Urinary bladder (tissue), 4 donors: ENCODE measurements around the gene HOXB3. TPM values are rescaled to one million over a fixed set of nuclear protein-coding genes. Genes with fewer than 3 reads are reported as not detected.

ENCODE experiments used
- DNase-seq: peaks from one replicate; pipeline ENCODE4 v3.0.0-alpha.2; 2015; ENCODE audit errors: extremely low spot score
- H3K27ac ChIP-seq: one replicate; pipeline ENCODE4 v1.5.1; 2013; ENCODE audit warnings: low read depth, mild to moderate bottlenecking, moderate library complexity
- H3K36me3 ChIP-seq: one replicate; pipeline ENCODE4 v1.6.1; 2013; ENCODE audit warnings: mild to moderate bottlenecking, moderate library complexity; ENCODE audit not compliant: insufficient read depth
- H3K4me1 ChIP-seq: one replicate; pipeline ENCODE4 v1.6.1; 2013; ENCODE audit warnings: mild to moderate bottlenecking, moderate library complexity; ENCODE audit not compliant: insufficient read depth
- H3K4me3 ChIP-seq: one replicate; pipeline ENCODE4 v1.5.1; 2013; ENCODE audit warnings: low read depth, low read length
- WGBS: extraction: QIAGEN DNeasy Blood & Tissue Kit; methylation state at CpG from one replicate; pipeline ENCODE4 v1.1.7; 2013; 5-methylcytosine and 5-hydroxymethylcytosine counted together
- polyA plus RNA-seq: library from polyadenylated mRNA; stranded (reverse); fragments of 200-250 nt; gene quantifications from one replicate; pipeline ENCODE4 v1.2.3, GENCODE V29; 2013
- total RNA-seq: library from RNA; depleted of rRNA; stranded (reverse); fragments of >200 nt; gene quantifications from one replicate; pipeline ENCODE4 v1.2.3, GENCODE V29; 2014
- donor health status: healthy with polysubstance abuse.
- donor health status: healthy.

HOXB3 gene
- total and polyA plus RNA-seq, 2 donors = 6.1 to 10.8 TPM

DNA sequence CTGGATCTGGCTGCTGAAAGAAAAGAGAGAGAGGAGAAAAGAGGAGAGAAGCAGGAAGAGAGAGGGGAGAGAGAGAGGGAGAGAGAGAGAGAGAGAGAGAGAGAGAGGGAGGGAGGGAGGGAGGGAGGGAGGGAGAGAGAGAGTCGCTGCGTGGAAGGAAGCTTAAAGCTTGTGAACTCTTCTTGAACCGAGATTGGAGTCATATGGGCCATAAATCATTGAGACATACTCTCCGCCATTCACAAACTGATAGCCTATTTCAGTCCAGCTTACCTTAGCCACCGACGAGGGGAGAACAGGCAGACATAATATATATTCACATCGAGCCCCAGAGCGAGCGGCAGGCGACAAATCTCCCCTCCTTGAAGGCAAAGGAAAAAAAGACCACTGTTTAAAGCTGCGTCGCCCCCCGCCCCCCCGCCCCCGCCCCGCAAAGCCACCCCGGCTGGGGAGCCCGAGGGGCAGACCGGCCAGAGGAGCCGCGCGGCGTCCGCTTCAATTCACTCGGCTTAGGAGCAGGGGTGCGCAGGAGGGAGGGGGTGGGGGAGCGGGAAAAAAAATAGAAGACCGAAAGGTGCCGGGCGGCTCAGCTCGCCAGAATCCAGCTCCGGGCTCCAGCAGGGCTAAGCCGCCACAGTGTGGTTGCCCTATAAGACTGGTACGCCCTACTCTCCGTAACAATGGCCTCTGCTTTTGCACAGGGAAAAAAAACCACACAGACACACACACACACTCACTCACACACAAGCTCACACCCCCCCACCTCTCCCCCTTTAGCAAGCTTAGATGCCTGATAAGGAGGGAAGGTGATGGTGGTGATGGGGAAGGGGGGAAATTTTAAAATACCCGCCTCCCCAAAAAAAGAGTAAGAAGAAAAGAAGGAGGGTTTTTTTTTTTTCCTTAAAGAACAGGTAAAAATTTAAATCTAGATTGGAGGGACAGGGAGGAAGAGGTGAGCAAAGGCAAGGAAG lies 34.5 kb downstream of the HOXB3 start:
- Histone ChIP-seq H3K4me1 (peaks cover 2% of the 10 kb centered on the region), H3K36me3 (no peaks in the 10 kb centered on the region), H3K4me3 (peak overlapping the region; percentile 20), H3K27ac (peak overlapping the region; percentile 46)
- WGBS = 13% methylated on average over 36 of the region's 36 CpGs
- peak; percentile 92 for DNase-seq

DNA sequence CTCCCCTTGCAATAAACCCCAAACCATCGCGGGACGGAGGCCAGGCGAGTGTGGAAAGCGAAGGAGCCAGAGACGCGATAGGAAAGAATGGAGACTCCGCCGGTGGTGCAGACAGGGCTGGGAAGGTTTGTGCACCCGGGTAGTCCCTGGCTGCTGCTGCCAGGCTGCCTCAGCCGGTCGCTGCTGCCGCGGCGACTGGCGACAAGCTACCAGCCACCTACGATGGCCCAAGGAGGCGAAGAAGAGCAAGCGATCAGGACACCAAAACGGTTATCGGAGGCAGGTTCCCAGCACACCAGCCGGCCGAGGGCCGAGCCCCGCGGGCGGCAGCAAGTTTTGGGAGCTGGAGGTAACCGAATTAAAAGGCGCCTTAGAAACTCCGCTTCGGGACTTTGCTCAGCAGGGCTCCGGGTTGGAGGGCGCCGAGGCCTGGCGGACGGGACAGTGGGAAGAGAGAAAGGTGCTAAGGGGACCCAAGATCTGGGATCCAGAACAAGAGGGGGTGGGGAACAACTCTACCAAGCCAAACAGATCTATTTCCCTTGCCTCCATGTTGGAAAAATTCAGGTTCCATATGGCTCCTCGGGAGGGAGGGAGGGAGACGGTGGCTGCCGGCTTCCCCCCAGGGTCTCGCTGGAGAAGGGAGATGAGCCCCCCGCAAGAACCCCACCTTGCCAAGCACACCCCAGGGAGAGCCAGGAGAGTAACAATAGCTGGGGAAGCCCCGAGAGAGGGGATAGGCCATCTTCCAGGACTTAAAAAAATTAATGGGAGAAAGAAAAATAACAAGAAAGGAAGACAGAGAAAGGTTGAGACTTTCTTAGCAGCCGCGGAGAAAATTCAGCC lies 35.4 kb downstream of the HOXB3 start:
- Histone ChIP-seq H3K36me3 (no peaks in the 10 kb centered on the region), H3K27ac (no peak overlapping the region), H3K4me3 (no peak overlapping the region), H3K4me1 (peaks cover 2% of the 10 kb centered on the region)
- 39% methylated on average over 44 of the region's 44 CpGs for WGBS
- no peak for DNase-seq

DNA sequence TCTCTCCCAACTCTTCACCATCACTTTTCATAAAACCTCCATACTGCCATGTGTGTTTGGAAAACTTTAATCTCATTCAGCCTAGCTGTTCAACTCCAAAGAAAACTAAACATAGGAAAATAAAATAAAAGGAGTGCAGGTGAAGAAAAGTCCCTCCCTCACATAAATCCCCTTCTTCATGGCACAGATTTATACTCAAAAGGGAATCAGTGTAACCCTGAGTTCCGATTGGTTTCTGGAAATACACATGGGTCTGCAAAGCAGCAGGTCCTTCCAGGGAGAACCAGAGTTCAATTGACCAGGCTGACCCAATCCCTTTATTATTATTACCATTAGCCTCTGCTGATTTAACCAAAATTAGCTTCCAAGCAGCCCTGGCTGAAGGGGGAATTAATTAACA lies 36.2 kb downstream of the HOXB3 start:
- peaks cover 2% of the 10 kb centered on the region for H3K4me1 ChIP-seq
- WGBS = 74% methylated on average over 1 of the region's 1 CpG
- no peaks in the 10 kb centered on the region for H3K36me3 ChIP-seq
- no peak overlapping the region for H3K4me3 ChIP-seq
- no peak overlapping the region for H3K27ac ChIP-seq
- DNase-seq = no peak

DNA sequence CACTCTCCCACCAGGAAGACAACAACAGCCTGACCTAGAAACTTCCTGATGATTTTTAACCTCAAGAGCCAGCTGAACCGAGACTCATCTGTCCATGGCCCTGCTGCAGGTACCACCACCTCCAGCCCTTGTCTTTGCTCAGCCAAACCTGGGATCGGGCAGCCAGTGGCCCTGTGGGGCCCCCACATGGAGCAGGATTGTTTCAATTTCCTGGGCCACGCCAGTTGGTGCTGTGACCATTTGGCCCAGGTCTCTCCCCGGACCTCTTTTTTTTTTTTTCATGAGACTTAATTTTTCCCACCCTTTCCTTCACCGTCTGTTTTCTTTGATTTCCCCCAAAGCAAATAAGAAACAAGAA lies 36.9 kb downstream of the HOXB3 start:
- H3K4me3 ChIP-seq = no peak overlapping the region
- no peak overlapping the region for H3K27ac ChIP-seq
- H3K4me1 ChIP-seq = peaks cover 2% of the 10 kb centered on the region
- no peak for DNase-seq
- no peaks in the 10 kb centered on the region for H3K36me3 ChIP-seq
- WGBS = 81% methylated on average over 5 of the region's 5 CpGs

DNA sequence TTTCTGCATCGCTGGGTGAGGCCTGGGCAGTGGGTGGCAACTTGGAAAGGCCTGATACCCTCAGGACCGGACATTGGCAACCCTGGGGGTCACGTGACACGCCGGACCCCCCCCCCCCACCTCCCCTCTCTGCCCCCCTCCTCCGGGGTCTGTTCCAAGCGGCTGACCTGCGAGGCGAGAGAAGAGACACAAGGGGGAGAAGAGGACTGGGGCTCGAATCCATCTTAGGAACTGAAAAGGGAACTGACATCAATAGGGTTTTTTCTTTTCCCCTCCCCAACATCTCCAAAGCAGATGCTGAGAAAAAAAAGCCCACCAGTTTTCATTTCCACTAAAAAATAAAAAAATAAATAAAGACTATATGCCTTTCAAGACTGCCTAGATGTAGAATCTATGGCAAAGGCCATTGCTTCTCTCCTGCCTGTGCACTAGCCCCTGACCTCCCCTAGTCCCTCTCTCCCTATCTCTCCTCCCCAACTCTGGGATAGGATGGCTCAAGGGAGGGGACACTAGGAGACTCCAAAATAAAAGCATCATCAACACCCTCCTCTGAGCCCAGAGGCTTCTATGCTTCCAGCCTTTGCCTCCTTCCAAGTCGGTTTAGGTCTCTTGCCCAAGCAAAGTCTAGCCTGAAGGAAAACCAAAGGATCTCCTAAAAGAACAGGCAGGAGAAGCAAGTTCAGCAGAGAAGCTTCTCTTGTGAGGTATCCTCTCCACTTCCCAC lies 37.4 kb downstream of the HOXB3 start:
- H3K36me3 ChIP-seq = no peaks in the 10 kb centered on the region
- H3K27ac ChIP-seq = no peak overlapping the region
- peaks cover 2% of the 10 kb centered on the region for H3K4me1 ChIP-seq
- WGBS = 49% methylated on average over 11 of the region's 11 CpGs
- H3K4me3 ChIP-seq = no peak overlapping the region
- DNase-seq = no peak

DNA sequence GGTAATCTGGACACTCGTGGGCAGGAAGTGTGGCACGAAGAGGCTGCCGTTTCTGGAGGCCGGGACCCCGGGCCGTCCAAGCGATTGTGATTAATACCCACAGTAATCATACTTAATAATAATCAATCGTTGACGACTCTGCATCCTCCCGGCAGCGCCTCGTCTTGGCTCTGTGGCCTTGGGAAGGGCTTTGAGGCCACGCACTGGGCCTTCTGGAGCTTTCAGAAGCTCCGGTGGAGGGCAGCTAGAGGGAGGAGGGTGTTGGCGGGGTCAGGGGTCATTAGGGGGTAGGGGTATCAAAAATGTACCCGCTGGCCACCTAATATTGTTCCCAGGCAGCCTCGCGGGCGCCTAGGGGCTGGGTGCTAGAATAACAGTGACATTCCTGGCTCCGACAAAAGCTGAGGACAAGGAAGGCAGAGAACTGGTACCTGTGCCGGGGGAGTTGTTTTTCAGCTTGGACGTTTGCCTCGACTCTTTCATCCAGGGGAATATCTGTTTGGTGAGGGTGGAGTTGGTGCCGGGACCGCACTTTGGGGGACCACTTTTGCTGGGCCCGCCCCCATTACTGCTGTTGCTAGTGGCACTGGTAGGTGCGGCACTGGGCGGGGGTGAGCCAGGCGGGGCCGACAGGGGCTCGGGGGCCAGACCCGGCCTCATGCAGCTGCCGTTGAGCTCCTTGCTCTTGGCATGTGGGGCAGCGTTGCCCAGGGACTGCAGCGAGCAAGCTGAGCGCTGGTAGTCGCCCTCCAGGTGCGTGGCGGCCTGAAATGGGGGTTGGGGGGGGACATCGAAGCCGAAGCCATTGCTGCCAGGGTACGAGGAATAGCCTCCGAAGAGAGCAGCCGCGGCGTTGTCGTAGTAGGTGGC lies 38.2 kb downstream of the HOXB3 start:
- no peaks in the 10 kb centered on the region for H3K36me3 ChIP-seq
- H3K4me1 ChIP-seq = peaks cover 2% of the 10 kb centered on the region
- no peak overlapping the region for H3K4me3 ChIP-seq
- DNase-seq = no peak
- WGBS = 68% methylated on average over 47 of the region's 47 CpGs
- H3K27ac ChIP-seq = no peak overlapping the region

DNA sequence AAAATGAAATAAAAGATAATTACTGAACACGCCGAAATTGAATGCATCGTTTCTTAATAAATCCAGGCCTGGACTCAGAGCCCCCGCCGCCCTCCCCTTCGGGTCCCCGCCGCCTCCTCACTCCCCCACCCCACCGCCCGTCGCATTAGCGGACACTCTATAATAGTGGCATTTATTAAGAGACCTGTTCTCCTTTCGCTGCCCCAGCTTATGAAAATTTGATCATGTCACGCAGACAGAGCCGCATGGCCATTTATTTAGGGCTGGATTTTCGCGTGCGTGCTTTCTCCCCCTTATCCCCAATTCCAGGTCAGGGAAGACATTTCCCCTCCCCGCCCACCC lies 38.9 kb downstream of the HOXB3 start:
- Histone ChIP-seq H3K4me1 (peaks cover 2% of the 10 kb centered on the region), H3K4me3 (no peak overlapping the region), H3K36me3 (no peaks in the 10 kb centered on the region), H3K27ac (no peak overlapping the region)
- WGBS = 48% methylated on average over 19 of the region's 19 CpGs
- no peak for DNase-seq

DNA sequence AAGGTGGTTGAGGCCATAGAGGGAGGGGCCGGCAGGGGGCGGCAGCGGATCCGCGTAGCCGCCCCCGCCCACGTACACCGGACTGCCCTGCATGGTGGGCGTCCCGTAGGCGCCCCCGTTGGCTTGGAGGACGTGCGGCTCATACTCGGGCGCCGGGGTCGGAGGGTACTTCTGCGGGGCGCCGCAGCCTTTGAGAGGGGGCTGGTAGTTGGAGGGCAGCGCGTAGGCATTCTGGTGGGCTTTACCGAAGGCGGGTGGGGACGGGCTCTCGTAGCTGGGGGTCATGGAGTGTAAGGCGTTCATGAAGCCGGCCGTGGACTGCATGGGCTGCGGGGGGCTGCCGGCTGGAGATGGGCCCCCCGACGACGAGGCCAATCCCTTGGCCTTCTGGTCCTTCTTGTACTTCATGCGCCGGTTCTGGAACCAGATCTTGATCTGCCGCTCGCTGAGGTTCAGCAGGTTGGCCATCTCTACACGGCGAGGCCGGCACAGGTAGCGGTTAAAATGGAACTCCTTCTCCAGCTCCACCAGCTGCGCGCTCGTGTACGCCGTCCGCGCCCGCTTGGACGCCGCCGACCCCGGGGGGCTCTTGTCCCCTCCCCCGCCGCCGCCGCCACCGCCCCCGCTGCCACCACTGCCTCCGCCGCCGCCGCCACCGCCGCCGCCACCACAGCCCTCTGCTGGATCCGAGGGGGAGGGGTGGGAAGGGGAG lies 39.4 kb downstream of the HOXB3 start:
- Histone ChIP-seq H3K4me3 (no peak overlapping the region), H3K27ac (no peak overlapping the region), H3K4me1 (peaks cover 2% of the 10 kb centered on the region), H3K36me3 (no peaks in the 10 kb centered on the region)
- no peak for DNase-seq
- WGBS = 44% methylated on average over 70 of the region's 70 CpGs

DNA sequence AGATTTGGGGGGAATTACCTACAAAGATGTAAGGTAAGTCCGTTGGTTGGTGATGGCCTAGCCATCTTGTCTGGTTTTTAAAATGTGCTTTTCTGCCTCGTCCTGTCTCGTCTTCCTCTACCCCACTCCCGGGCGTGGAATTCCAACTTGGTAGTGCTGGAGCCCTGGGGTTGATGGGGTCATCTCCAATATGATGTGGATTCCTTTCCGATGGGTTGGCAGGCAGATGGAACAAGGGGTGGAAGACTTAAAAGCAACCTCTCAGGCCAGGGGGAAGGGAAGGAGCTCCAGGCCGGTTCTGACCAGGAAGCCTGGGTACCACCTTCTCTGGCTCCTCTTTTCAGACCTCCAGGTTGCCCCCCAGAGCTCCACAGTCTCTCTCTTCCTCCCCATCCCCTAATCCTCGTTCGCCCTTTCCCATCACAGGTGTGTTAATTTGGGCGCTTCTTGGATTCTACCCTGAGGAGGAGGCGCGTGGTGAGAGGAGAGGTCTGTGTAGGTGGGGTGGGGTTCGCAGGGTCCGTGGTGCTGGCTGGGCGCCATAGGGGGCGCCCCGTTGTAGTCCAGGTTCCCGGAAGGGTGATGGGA lies 40.0 kb downstream of the HOXB3 start:
- H3K4me3 ChIP-seq = no peak overlapping the region
- H3K36me3 ChIP-seq = no peaks in the 10 kb centered on the region
- H3K27ac ChIP-seq = no peak overlapping the region
- peaks cover 2% of the 10 kb centered on the region for H3K4me1 ChIP-seq
- 76% methylated on average over 18 of the region's 18 CpGs for WGBS
- DNase-seq = no peak

DNA sequence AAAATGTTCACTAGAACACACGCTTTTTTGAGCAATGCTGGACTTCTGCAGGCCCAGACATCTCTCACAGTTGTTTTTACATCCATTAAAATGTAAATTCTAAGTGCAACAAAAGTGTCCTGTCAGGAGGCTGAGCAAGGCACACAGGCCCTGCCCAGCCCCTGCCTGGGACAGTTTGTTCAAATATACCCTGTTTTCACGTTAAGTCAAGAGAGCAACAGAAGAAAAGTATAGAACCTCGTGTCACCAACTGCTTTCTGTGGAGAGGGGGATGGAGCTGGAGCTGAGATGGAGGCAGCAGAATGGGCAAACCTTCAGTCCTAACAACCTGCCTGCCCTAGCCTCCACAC lies 40.8 kb downstream of the HOXB3 start:
- H3K27ac ChIP-seq = no peak overlapping the region
- peaks cover 2% of the 10 kb centered on the region for H3K4me1 ChIP-seq
- no peak for DNase-seq
- H3K36me3 ChIP-seq = no peaks in the 10 kb centered on the region
- no peak overlapping the region for H3K4me3 ChIP-seq
- 82% methylated on average over 3 of the region's 3 CpGs for WGBS

DNA sequence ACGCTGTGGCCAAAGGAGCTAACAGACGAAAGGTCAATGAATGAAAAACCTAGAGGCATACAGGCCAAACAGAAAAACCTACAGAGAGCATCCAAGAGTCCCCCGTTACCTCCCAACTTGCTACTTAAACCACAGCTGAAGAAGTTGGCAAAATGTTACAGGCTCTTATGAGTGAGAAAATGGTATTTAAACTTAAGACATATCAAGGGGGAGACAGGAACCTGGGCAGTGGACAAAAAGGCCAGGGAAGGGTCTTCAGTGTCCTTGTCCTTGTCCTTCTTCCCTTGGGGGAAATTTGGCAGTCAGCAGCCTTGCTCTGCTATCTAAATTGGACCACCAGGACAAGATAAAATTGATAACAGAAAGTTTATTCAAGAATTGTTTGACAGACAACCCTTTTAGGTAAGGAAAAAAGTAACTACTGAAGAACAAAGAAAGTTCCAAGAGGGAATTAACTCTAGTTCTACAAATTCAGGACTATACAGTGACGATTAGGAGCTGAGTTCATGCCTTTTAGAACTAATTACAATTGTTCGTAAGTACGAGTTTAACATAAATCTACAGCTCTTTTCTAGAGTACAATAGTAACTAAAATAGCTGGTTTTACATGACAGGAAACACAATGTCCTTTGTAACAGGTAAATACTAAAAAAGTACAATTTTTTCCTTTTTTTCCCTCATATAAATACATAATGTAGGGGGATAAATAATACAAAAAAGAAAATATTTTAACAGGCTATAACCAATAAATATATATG lies 41.3 kb downstream of the HOXB3 start:
- H3K36me3 ChIP-seq = no peaks in the 10 kb centered on the region
- no peak for DNase-seq
- no peak overlapping the region for H3K4me3 ChIP-seq
- peaks cover 2% of the 10 kb centered on the region for H3K4me1 ChIP-seq
- WGBS = 64% methylated on average over 6 of the region's 6 CpGs
- no peak overlapping the region for H3K27ac ChIP-seq
